Measurements from ENCODE around the gene LGI2.
A peak's percentile ranks its signal among the peaks of the same experiment; 100 is the strongest.

The LGI2 gene

GRCh38 chr4:24993551-24994080 lies 37.1 kb downstream of the LGI2 start:
- DNase-seq (ENCODE audit: low read depth), result no peak

GRCh38 chr4:24992968-24993367 lies 37.8 kb downstream of the LGI2 start:
- no peak for DNase-seq (ENCODE audit: low read depth)

- DNase-seq (ENCODE audit: low read depth), result no peak
These were observed 39.7 kb downstream of the LGI2 start for GRCh38 chr4:24991015-24991414.

GRCh38 chr4:24989327-24989726 lies 41.4 kb downstream of the LGI2 start:
- no peak for DNase-seq (ENCODE audit: low read depth)

GRCh38 chr4:24988776-24989175 lies 42.0 kb downstream of the LGI2 start:
- no peak for DNase-seq (ENCODE audit: low read depth)

DNA sequence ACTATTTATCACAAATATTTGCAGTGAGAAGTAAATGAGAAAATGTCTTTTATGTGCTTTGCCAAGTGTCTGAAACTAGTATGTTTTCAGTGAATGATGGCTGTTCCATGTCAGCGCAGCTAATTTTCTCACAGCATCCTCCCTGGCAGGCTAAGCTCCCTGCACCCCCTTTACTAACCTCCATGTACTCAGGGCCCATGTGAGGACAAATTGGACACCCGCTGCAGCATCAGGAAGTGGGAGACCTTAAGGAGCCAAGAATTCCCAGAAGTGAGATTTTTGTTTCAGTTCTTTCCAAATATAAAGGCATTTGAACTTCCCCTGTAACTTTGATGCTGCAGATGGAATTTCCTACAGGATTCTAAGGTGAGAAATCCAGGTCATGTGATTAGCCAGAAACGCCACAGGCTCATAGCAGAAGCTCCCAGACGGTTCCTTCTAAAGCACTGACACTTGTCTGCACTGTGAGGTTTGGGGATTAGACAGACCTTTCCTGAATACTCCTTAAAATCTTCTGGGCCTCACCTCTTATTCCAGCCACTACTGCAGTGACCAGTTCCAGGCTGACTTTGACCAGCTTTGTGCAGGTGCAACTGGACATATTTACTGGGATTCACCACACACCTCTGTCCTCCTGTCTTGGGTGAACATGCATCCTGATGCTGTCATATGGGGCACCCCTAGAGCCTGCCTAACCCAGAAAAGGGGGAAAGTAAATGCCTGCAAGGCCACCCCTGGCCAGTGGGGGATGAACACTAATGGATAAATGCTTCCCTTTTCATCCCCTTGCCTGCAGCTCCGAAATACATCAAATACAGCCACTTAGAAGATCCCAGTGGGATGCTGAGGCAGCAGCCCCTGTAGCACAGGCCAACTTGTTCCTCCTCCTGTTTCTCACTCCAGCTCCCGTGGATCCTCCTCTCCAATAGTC lies 45.9 kb downstream of the LGI2 start:
- no peak for DNase-seq (ENCODE audit: low read depth)

GRCh38 chr4:24980740-24981139 lies 50.0 kb downstream of the LGI2 start:
- no peak for DNase-seq (ENCODE audit: low read depth)

DNA sequence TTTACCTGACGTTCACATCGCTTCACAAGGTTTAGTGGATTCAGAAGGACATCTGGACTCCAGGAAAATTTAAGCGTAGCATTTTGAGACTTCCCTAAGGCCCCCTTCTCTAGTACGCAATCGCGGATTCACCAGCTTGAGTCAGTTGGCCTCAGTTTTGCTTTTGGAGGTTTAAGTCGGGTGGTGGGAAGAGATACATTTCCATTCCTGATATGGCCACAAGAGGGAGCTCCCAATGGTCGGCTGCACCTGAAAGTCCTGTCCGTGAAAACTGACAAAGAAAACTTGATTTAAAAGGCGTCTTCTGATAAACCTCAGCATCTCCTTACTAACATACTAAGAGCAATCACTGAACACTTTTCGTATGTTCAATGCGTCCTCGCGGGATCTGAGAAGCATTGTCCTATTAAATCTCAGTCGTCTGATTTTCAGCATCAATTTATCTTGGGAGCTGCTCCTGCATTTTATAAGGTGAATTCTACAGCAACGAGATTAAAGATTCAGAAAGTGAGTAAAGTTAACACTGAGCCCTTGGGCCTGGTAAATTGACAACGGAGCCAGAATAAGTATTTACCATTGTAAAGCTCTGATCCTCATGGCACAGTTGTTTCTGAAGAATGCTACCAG lies 50.6 kb downstream of the LGI2 start:
- peak; percentile 53 for DNase-seq (ENCODE audit: low read depth)

DNA sequence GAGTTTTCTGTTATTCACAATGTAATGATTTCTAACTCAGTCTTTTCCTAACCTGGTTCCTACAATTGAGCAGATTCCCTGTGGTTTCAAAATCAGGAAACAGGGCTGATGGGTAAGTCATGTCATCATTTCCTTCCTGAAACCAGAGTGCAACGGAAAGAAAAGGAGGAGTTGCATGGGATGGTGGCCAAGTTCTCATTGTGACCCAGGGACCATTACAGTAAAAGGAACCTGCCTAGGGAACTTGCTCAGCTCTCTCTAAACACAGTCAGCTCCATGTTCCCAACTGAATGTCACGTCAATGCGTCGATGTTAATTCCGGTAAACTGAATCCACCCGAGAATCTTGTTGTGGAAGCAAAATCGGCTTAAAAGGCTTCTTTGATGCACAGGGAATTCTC lies 51.2 kb downstream of the LGI2 start:
- DNase-seq (ENCODE audit: low read depth), result peak; percentile 33

DNA sequence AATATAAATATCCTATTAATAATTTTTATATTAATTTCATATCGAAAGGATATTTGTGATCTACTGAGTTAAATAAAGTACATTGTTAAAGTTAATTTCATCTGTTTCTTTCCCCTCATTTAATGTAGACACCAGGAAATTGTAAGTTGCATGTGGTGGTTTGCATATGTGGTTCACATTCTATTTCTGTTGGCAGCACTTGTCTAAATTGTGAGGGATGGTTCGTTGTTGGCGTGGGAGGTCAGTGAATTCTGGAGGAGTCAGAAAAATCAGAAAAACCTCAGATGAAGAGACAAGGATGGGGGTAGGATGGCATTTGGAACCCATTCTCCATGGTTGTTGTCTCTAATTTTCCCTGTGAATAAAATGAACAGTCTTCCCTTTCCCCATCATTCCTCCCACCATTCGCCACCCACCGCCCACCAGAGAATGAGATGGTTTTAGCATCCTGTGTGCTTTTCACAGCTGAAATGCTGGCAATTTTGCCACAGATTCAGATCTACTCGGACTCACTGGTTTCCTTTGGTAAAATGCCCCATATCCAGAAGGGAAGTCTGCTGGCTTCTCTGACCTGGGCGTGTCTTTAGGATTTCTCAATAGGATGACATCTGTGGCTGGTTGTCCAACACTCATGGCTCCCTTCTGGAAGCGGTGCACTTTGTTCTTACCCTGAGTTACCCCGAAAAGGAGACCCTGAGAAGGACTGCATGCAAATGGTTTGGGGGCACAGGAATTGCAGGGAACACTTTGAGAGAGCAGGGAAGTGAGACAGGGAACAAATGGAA lies 52.3 kb downstream of the LGI2 start:
- no peak for DNase-seq (ENCODE audit: low read depth)

DNA sequence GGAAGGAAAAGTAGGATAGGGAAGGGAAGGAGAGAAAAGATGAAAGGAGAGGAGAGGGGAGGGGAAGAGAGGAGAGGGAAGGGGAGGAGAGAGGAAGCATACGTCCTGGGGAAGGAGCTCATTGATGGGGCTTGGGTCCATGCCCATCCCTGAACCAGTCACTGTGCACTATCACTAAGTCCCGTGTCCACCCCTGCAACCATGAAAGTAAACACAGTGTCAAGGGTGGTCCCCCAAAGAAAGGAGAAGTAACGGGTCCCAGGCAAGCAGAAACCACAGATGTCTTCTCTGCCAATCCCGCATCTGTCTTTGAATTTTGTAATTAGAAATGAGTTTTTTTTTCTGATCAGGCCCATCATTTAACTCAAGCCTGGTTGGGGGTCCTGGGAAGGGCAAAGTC lies 55.2 kb downstream of the LGI2 start:
- no peak for DNase-seq (ENCODE audit: low read depth)

GRCh38 chr4:24973747-24974601 lies 56.8 kb downstream of the LGI2 start:
- DNase-seq (ENCODE audit: low read depth), result no peak

DNA sequence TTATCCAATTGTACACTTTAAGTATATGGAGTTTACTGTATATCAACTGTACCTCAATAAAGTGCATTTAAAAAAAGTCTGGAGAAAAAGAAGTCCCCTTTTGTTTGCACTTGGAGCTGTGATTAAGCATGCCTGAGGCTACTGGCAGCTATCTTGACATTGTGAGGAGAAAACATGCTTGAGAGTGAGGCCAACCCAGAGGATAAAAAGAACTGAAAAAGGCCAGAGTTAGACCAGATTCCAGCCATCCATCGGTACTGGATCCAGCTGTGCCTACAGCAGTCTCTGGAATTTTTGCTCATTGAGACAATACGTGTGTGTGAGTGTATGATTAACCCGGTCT lies 57.4 kb downstream of the LGI2 start:
- DNase-seq (ENCODE audit: low read depth), result no peak

DNA sequence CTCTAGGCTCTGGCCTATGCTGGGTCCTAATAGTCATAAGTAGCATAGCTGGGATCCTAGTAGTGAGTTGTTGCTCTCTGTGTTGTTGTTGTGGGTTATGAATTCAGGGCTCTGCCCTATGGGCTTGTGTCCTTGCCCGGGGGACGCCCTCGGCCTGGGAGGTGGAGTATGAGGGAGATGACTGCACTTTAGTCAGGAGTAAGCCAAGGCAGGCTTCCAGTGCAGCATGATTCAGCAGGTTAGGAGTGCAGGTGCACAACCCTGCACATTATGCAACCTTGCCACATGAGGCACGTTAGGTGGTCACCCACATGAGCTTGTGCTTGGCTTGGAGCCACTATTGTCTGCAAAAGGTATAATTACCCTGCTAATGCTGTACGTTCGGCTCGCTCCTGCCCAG lies 59.6 kb downstream of the LGI2 start:
- DNase-seq (ENCODE audit: low read depth), result no peak

DNA sequence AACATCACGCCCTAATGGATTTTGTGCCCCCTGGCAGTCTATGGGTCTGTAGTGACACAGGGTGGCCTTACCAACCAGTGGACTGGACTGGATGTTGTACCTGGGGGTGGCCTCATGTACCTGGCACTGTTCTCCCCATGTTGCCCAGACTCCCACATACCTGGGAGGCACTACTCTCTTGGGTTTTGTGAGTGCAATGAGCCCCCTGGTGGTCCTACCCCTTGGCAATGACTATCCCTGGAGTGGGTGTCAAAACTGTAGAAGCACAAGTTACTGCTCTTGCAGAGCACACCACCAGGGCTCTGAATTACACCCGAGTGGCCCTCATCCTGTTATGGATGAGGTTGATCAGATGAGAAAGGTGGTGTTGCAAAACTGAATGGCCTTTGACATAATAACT lies 60.1 kb downstream of the LGI2 start:
- no peak for DNase-seq (ENCODE audit: low read depth)

- DNase-seq (ENCODE audit: low read depth), result no peak
These were observed 60.6 kb downstream of the LGI2 start for GRCh38 chr4:24970191-24970590.

DNA sequence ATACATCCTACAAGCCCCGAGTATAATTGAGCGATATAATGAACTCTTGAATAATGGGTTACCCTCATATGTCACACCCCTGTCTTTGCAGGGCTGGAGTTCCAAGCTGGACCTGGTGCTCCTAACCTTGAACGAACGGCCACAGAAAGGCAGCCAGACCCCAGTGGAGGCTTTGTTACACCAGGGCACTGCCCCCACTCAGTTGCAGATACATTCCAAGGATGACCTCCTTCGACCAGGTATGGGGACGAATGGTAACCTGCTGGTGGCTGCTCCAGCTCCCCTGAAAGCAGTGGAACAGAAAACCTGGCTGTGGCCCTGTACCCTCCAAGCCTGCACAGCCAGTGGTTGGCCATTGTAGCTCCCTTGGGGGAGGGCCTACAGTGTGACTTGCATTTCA lies 61.3 kb downstream of the LGI2 start:
- no peak for DNase-seq (ENCODE audit: low read depth)

DNA sequence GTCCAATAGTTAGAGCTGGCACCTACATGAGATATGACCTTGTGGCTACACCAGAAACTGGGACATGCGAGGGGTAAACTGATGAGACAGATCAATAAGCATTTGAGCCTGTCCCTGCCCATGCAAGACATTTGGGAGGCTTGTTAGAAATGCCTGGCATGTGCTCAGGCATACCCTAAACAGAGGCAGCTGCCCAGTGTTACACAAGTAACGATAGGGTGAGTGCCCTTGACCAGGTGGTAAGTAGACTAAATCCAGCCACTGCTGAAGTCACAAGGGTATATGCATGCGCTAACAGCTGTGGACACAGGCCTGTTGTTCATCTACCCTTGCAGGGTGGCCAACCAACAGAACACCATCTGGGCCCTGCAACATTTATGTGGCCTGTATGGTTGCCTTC lies 61.8 kb downstream of the LGI2 start:
- DNase-seq (ENCODE audit: low read depth), result no peak

- no peak for DNase-seq (ENCODE audit: low read depth)
These were observed 62.5 kb downstream of the LGI2 start for GRCh38 chr4:24968278-24968677.

DNA sequence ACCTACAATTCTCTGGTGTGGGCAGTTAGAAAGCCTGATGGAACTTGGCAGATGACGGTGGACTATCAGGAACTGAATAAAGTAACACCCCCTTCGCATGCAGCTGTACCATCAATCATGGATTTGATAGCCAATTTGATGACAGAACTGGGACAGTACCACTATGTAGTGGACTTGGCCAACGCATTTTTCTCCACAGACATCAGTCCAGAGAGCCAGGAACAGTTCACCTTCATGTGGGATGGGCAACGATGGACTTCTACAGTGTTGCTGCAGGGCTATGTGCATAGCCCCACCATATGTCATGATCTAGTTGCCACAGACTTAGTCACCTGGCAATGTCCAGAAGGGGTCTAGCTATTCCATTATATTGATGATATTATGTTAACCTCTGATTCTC lies 63.4 kb downstream of the LGI2 start:
- no peak for DNase-seq (ENCODE audit: low read depth)

DNA sequence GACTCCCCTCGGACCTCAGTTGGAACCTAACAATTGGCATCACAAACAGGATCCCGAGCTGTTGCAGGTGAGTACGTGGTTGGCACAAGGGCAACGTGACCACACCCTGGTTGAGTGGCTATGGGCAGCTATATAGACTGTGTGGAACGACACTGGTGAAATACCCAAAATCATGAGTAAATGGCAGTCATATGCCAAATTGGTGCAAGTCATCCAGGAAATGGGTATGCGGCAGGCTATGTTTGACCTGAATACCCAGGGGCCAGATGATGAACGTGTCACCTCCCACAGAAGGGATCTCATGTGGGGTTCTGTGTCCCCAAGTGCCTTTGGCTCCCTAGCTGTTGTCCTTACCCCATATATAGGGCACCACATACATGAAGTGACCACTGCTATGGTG lies 64.7 kb downstream of the LGI2 start:
- DNase-seq (ENCODE audit: low read depth), result no peak

- DNase-seq (ENCODE audit: low read depth), result no peak
These were observed 65.1 kb downstream of the LGI2 start for GRCh38 chr4:24965627-24966026.
